HL-60 (cell line): ENCODE results near the gene DSG3.

ENCODE experiments used
- DNase-seq, 2 experiments: peaks; one replicate each; pipeline ENCODE4 v3.0.0-alpha.2; 2010 to 2020; ENCODE audit warnings: low read depth in 1 of 2, low spot score in 1 of 2
- H3K27ac ChIP-seq: fragments of 250-450 bp; sonication (Bioruptor Pico); replicated peaks from 2 replicates; pipeline ENCODE4 v1.5.1; 2020; ENCODE audit warnings: mild to moderate bottlenecking, moderate library complexity
- H3K27me3 ChIP-seq: fragments of 250-450 bp; sonication (Bioruptor Pico); 2 replicates; pipeline ENCODE4 v1.5.1; 2021; ENCODE audit warnings: mild to moderate bottlenecking, moderate library complexity; ENCODE audit not compliant: insufficient read depth, poor library complexity, severe bottlenecking
- H3K4me3 ChIP-seq: replicated peaks from 2 replicates; pipeline ENCODE4 v1.5.1; 2011; ENCODE audit warnings: mild to moderate bottlenecking, control low read depth, low read length; ENCODE audit not compliant: insufficient read depth
- GABPA ChIP-seq: IDR thresholded peaks from 2 replicates; pipeline ENCODE4 v1.6.1; 2012; ENCODE audit warnings: low read depth
- POLR2AphosphoS5 ChIP-seq: IDR thresholded peaks from 2 replicates; pipeline ENCODE4 v1.6.1; 2012; ENCODE audit warnings: low read depth
- SPI1 ChIP-seq: IDR thresholded peaks from 2 replicates; pipeline ENCODE4 v1.6.1; 2012; ENCODE audit warnings: low read depth, mild to moderate bottlenecking, borderline replicate concordance
- TF ChIP-seq, protein P1 (sequence below): IDR thresholded peaks from 2 replicates; pipeline ENCODE4 v1.6.1; 2012; ENCODE audit warnings: low read depth; ENCODE audit not compliant: insufficient replicate concordance
- TF ChIP-seq, protein P2 (sequence below): IDR thresholded peaks from one replicate; pipeline ENCODE4 v1.5.1; 2011; ENCODE audit warnings: low read length, control low read depth, inconsistent platforms; ENCODE audit not compliant: insufficient read depth

DSG3 gene

DNA sequence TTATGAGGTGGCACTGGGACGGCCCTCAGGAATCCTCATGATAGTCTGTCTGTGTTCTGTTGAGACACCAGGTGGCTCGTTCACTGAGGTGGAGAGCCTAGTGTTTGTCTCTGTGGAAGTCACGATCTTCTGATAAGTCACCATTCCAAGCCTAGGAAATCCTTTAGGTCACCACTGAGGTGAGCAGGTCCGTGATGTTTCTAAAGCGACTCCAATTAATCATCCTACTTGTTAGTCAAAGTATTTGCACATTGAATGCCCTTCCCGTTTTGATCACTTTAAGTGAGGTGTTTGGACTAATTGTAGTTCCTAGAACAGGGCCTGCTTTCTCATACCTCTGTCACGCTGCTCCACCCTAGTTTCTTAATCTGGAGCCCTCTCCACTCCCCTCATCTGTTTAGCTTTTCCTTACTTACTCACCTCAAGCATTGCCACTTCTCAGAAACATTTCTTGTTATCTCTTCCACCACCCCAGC lies 28.0 kb upstream of the DSG3 start:
- DNase-seq = no peak
- no peak for TF ChIP-seq GABPA
- H3K27me3 ChIP-seq = no peaks in the 10 kb centered on the region
- H3K27ac ChIP-seq = no peak overlapping the region
- no peak overlapping the region for H3K4me3 ChIP-seq

DNA sequence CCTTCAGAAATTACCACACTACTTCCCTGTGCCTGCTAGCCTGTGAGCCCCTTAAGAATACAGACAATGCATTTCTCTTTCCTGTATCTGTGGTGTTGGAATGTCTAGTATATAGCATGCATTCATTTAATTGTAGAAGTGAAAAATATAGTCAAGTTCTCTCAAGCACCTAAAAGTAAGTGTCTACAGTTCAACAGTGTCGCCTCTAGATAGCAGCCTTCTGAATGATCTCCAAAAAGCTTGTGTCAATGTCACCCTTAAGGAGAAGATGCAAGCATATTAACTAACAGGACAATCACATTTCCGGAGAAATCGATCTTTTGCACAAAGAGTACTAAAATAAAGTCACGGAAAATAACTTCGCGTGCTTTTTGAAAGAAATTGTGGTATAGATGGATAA lies 27.5 kb upstream of the DSG3 start:
- Histone ChIP-seq H3K27me3 (no peaks in the 10 kb centered on the region), H3K4me3 (no peak overlapping the region), H3K27ac (no peak overlapping the region)
- TF ChIP-seq POLR2AphosphoS5 (no peak), GABPA (no peak), SPI1 (no peak)
- TF ChIP-seq, protein P1, sequence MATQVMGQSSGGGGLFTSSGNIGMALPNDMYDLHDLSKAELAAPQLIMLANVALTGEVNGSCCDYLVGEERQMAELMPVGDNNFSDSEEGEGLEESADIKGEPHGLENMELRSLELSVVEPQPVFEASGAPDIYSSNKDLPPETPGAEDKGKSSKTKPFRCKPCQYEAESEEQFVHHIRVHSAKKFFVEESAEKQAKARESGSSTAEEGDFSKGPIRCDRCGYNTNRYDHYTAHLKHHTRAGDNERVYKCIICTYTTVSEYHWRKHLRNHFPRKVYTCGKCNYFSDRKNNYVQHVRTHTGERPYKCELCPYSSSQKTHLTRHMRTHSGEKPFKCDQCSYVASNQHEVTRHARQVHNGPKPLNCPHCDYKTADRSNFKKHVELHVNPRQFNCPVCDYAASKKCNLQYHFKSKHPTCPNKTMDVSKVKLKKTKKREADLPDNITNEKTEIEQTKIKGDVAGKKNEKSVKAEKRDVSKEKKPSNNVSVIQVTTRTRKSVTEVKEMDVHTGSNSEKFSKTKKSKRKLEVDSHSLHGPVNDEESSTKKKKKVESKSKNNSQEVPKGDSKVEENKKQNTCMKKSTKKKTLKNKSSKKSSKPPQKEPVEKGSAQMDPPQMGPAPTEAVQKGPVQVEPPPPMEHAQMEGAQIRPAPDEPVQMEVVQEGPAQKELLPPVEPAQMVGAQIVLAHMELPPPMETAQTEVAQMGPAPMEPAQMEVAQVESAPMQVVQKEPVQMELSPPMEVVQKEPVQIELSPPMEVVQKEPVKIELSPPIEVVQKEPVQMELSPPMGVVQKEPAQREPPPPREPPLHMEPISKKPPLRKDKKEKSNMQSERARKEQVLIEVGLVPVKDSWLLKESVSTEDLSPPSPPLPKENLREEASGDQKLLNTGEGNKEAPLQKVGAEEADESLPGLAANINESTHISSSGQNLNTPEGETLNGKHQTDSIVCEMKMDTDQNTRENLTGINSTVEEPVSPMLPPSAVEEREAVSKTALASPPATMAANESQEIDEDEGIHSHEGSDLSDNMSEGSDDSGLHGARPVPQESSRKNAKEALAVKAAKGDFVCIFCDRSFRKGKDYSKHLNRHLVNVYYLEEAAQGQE = no peak
- TF ChIP-seq, protein P2, sequence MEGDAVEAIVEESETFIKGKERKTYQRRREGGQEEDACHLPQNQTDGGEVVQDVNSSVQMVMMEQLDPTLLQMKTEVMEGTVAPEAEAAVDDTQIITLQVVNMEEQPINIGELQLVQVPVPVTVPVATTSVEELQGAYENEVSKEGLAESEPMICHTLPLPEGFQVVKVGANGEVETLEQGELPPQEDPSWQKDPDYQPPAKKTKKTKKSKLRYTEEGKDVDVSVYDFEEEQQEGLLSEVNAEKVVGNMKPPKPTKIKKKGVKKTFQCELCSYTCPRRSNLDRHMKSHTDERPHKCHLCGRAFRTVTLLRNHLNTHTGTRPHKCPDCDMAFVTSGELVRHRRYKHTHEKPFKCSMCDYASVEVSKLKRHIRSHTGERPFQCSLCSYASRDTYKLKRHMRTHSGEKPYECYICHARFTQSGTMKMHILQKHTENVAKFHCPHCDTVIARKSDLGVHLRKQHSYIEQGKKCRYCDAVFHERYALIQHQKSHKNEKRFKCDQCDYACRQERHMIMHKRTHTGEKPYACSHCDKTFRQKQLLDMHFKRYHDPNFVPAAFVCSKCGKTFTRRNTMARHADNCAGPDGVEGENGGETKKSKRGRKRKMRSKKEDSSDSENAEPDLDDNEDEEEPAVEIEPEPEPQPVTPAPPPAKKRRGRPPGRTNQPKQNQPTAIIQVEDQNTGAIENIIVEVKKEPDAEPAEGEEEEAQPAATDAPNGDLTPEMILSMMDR = no peak
- no peak for DNase-seq

DNA sequence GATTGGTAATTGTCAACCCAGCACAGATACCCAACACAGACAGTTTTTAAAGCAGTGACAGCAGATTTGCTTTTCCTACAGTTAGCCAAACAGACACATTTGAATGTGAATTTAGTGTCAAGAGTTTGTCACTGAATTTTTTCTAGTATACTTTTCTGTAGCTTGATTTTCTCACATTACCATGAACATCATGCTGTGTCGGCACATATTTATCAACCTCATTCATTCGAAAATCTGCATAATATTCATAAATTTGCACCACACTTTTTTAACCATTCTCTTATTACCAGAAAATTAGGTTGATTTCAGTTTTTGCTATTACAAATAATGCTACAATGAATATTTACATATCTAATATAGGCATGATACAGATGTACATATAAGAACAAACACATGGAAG lies 27.0 kb upstream of the DSG3 start:
- TF ChIP-seq SPI1 = no peak
- TF ChIP-seq, protein P1 = no peak
- TF ChIP-seq, protein P2 = no peak
- TF ChIP-seq POLR2AphosphoS5 = no peak
- no peak for DNase-seq
- Histone ChIP-seq H3K4me3 (no peak overlapping the region), H3K27ac (no peak overlapping the region), H3K27me3 (no peaks in the 10 kb centered on the region)

DNA sequence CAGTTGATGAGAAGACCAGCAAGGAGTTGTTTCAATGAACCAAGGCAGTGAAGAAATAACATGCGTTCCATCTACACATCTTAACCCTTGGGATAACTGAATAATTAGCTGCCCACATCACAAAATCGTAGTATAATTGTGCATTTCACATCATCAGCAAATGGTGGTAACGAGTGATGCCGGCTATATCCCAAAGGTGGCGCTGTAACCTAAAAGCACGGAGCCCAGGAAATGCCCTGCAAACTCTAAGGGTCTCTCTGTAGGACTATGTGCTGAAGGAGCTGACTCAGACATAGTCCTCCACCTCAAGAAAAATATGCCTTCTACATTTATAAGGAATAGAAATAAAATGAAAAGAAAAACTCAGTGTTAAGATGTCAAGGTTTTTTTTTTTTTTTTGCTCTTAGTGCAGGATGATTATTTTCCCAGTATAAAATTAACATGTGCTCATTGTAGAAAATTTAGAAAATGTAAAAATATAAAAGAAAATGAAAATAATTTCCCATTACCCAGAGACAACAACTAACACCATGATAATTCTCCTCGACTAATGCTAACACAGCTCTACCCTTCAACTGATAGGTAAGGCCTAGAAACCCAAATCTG lies 23.1 kb upstream of the DSG3 start:
- Histone ChIP-seq H3K4me3 (no peak overlapping the region), H3K27ac (no peak overlapping the region), H3K27me3 (no peaks in the 10 kb centered on the region)
- peak in 1 of 2 experiments; percentile 22 for DNase-seq
- no peak for TF ChIP-seq GABPA
- TF ChIP-seq SPI1 = no peak
- TF ChIP-seq, protein P2 = peak; percentile 86
